DMS153 treated with DMSO at 0.1 percent for 48 hours (cell line): ENCODE measurements around the gene KRT26.
"Not testable (repeated sequence)": the region's sequence is repeated elsewhere in the genome, so short reads cannot be mapped to it uniquely, and the experiment has no call there.

Source experiments
- DNase-seq: peaks from one replicate; lab custom pipeline; 2025; ENCODE audit not compliant: unreplicated experiment; lab: John Stamatoyannopoulos, UW

KRT26 gene

DNA sequence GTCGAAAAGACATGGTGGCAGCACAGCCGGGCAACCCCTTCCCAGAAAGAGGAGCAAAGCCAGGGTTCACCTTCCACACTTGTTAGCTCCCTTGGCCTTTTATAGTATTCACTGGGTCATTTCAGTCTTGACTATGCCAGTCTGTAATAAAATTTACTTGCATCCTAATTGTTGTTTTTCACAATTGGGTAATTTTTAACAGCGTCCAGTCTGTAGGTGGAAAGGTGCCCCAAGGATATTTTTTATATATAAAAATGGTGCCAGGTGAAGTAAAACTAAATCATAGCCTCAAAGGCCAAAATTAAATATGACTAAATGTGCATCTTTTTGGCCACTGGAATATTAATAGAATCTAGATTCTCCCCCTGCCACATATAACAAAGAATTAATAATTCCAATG is at the start of gene KRT26:
Gene KRT26, minus strand, starts transcription at position 101 of the 400 bp plus-strand sequence. Its CDS starts 88 bp downstream, at position 13.
- no peak for DNase-seq

GRCh38 chr17:40821536-40821935 is 49.5 kb upstream of the KRT26 start:
- no peak for DNase-seq

GRCh38 chr17:40820228-40820838 is 48.3 kb upstream of the KRT26 start:
- no peak for DNase-seq

DNA sequence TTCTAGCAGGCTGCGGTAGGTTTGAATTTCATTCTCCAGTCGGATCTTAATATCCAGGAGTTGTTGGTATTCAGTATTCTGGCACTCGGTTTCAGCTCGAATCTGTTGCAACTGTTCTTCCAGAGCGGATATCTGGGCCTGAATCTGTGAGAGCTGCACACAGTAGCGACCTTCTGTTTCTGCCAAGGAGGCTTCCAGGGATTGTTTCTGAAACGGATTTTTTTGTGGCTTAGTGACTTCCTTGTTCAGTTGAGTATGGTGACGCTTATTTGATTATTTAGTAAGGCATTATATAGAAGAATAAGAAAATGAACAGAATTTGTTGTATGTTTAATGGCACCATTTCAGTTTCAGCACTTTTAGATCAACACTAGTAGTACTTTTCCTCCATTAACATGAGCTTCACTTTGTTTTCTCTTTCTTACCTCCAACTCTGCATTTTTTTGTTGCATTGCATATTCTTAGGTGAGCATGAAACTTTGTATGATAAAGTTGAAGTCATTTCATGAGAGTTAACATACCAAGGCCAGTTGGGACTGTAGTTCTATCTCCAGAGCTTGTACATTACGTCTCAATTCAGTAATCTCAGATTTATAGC is 47.6 kb upstream of the KRT26 start:
- no peak for DNase-seq

- peak; percentile 61 for DNase-seq
These were observed 46.9 kb upstream of the KRT26 start for GRCh38 chr17:40818733-40819527.

GRCh38 chr17:40818343-40818732 is 46.3 kb upstream of the KRT26 start:
- no peak for DNase-seq

- no peak for DNase-seq
These were observed 45.2 kb upstream of the KRT26 start for GRCh38 chr17:40817103-40817682.

- no peak for DNase-seq
These were observed 44.6 kb upstream of the KRT26 start for GRCh38 chr17:40816569-40816968.

DNA sequence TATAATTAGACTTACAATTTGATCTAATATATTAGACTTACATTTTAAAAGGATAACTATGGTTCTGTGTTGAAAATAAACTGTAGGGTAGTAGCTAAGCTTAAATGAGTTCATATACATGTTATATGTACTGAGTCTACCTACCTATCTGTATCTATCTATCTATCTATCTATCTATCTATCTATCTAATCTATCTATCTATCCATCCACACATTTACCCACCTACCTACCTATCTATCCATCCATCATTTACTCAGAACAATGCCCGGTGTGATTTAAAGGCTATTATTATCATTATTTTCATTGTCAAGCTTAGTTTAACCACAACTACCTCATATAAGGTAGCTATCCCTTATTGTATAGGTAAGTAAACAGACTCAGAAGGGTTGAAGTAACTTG is 43.4 kb upstream of the KRT26 start:
- no peak for DNase-seq

DNA sequence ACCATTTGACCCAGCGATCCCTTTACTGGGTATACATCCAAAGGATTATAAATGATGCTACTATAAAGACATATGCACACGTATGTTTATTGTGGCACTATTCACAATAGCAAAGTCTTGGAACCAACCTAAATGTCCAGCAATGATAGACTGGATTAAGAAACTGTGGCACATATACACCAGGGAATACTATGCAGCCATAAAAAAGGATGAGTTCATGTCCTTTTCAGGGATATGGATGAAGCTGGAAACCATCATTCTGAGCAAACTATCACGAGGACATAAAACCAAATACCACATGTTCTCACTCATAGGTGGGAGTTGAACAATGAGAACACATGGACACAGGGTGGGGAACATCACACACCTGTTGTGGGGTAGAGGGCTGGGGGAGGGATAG is 42.7 kb upstream of the KRT26 start:
- not testable (repeated sequence) for DNase-seq

GRCh38 chr17:40813804-40814203 is 41.8 kb upstream of the KRT26 start:
- no peak for DNase-seq

DNA sequence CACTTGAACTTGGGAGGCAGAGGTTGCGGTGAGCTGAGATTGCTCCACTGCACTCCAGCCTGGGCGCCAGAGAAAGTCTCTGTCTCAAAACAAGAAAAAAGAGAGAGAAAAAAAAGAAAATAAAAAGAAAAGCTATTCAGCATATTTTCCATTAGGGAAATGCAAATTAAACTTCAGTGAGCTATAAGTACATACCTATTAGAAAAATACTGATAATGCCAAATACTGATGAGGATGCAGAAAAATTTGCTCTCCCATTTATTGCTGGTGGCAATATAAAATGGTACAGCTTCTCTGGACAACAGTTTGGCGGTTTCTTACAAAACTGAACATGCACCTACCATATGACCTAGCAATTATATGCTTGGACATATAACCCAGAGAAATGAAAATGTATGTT is 40.6 kb upstream of the KRT26 start:
- DNase-seq, result no peak

DNA sequence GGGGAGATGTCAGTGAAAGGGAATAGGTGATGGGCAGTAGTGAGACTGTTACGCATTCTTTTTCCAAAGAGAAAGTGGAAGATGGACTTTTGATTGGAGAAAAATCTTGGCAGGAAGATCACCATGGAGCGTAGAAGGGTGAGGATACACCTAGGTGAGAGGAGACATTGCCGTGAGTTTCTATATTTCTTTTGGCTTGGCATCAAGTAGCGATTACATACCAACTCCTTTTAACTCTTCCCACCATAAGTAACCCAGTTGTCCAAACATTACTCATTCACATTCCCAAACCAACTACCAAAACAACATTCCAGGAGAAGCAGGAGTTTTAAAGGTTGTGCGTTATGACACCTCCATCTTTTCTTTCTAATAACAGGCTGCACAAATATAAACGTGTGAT is 38.5 kb upstream of the KRT26 start:
- no peak for DNase-seq

DNA sequence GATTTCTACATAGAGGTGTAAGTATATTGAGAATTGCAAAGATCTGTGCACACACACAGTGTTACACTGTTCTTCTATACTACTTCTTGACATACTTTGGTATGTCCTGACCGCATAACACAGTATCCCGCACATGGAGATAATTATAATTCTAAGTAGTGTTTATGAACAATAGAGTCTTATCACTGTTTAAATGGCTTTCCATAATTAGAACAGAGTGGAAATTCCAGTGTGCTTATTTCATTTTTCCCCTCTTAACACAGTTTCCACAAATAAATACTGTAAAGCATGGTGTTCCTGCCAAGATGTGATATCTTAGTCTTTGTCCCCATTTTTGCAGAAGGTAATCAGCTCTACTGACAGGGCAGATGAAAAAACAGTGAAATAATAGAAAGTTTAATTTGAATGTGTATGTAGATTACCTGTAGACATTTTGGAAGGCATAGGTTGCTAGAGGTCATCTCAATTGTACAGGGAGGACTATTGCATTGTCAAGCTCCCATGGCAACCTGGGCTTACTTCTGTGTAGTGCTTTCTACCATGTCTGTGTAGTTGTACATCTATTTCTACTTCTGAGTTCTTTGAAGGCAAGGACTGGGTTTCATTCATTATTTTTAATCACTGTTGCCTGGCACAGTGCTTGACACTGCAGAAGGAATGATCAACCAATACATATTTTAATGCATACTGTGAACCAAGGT is 37.9 kb upstream of the KRT26 start:
- no peak for DNase-seq

GRCh38 chr17:40806131-40806530 is 34.1 kb upstream of the KRT26 start:
- no peak for DNase-seq

DNA sequence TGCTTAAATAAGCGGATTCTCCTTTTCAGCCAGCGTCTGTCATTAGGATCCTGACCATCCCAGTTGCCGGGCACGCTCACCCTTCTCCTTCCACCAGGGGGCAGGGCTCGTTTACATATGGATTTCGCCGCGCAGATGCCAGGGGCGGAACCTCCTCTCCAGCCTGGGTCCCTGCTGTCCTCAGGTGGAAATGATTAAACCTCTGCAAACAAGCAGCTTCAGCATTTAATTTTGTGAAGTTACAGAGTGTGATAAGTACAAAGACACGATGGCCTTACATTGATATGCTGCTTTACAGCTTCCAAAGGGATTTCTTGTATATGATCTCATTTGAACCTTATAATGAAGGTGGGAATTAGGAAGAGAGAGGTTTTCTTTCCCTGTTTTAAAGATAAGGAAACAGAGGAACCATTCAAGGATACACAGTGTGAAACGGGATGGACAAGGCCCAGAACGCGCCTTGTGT is 31.6 kb upstream of the KRT26 start:
- peak; percentile 81 for DNase-seq

- DNase-seq, result no peak
These were observed 29.2 kb upstream of the KRT26 start for GRCh38 chr17:40801157-40801556.

DNA sequence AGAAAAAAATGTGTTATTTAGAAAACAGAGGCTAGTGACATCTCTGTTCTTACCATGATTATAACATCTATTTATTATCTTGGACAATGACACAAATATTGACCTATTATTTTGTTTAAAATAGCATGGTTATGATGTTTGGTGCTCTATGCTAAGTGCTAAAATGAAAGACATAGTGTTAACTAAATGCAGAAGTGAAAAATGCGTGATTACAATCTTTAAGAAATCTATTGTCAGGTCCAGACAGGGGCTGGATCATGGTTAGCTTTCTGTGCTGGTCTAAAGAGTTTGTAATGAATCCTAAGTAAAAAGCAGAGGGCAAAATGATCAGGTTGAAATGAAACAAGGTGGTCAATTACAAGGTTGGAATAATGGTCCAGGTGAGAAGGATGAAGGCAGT is 28.4 kb upstream of the KRT26 start:
- no peak for DNase-seq

- DNase-seq, result no peak
These were observed 27.9 kb upstream of the KRT26 start, which contains the start of gene KRT28 for GRCh38 chr17:40799859-40800258. KRT28 (minus strand) TSS chr17:40799959; CDS start chr17:40799893, 66 bp downstream.

- DNase-seq, result no peak
These were observed 24.8 kb upstream of the KRT26 start for GRCh38 chr17:40796846-40797245.

DNA sequence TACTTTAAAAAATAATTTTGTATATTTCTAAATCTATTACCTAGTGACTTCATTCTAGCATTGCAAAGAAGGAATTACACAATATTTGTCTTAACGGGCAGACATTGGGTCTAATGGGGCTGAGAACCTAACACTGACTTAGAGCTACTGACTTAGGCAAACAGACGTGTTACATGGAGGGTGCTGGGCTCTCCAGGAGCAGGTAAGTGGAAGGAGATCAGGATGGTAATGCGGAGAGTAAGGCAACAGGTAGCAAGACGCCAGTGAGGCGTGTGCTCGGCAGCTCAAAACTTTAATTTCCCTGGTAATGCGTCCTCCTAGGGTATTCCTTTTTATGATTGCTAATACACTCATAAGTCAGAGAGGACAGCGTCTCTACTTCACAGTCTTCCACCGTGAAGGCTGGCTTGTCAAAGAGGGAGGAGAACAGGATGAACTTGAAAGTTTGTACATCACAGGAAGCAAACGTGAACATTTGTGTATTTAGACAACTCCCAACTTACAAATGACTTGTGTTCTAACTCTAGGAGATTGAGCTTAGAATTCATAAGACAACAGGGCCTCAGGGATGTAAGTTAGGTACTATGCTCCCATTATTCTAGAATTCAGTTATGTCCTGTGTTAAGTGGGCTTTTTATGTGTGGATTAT is 23.1 kb upstream of the KRT26 start:
- no peak for DNase-seq
